IPS-NIHi7 (cell line): ENCODE measurements around the gene KIF21A.

ENCODE experiments used
- DNase-seq: peaks from one replicate; pipeline ENCODE4 v3.0.0; 2012; ENCODE audit warnings: mixed read lengths; ENCODE audit errors: extremely low spot score

The KIF21A gene

GRCh38 chr12:39440101-39440500 lies 2.8 kb downstream of the KIF21A start:
- no peak for DNase-seq

GRCh38 chr12:39435531-39435930 lies 7.4 kb downstream of the KIF21A start:
- no peak for DNase-seq

DNA sequence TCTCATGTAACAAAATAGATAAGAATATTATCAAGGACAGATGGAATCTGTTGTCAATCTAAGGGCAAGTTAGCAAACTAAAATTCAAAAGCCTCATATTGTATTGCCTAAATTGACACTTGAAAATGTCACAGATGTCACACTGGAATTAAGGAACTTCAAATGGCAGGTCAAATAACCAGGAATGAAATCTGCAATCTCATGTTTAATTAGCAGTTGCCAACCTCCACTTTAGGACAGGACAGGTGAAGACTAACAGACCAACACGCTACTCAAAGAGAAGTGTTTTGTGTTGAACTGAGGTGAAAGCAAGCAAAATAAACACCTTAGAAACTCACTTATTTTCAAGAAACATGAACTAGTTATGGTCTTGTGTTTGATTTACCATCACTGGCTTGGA lies 11.1 kb downstream of the KIF21A start:
- no peak for DNase-seq

DNA sequence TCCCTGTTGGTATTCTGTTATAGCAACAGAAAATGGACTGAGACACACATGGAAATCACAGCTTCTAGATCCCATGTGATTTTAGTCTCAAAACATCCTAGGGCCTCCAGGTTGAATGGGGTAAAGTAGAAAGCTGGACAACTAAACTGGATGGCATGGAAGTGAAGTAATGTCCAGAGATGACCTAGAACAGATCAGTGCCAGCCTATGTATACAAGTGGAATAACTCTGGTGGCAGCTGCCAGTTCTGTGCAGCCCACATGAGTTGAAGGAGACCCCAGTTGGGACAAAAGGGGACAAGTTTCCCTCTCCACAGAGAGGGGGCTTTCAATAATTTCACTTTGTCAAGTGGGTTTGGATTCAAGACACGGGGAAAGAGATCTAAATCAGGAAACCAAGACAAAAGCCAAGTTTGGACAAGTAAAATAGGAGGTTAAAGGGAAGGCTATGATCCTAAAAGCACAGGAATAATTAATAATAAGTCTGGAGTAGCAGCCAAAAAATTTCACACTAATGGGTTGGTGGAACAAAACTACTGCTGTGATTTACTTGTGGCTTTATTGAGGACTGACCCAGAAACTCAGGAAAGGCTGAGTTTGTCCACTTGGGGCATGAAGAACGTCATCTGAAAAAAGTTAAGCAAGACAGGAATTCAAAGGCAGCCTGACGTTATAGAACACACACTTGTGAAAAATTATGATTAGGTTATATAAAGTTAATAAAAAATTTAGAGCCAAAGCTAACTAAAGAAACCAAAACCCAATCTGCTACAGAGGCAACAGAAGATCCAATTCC lies 11.7 kb downstream of the KIF21A start:
- no peak for DNase-seq

GRCh38 chr12:39429809-39430208 lies 13.1 kb downstream of the KIF21A start:
- no peak for DNase-seq

DNA sequence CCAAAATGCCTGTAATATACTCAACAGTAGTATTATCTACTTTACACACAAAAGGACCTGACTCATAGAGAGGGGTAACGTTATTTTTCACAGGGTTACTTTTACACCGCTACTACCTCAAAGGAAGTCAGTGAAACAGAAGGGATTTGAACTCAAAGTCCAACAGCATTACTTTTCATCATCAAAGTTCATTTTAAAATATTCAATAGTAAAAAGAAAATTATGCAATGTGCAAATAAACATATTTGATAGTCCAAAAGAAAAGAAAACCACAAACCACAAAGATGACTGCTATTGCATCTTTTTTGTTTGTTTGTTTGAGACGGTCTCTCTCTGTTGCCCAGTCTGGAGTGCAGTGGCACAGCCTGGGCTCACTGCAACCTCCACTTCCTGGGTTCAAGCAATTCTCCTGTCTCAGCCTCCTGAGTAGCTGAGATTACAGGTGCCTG lies 15.5 kb downstream of the KIF21A start:
- DNase-seq: no peak

- DNase-seq: no peak
Observed at GRCh38 chr12:39426636-39427240, 16.2 kb downstream of the KIF21A start.

DNA sequence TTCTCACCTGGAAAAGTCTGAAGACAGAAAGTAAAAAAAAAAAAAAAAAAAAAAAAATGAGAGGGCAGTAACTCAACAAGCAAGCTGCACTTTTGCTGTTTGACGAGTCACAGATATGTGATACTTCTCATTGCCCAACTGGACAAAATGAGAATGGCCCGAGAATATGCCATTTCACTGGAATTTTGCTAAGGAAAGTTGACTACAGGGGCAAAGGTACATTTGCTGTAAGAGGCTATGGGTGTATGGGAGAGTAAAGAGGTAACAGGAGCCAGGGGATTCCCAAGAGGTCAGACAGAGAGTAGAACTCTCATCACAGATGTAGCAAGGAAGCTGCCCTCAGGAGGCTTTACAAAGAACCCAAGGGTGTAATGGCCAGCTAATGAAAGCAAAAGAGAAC lies 22.9 kb downstream of the KIF21A start:
- DNase-seq: no peak

DNA sequence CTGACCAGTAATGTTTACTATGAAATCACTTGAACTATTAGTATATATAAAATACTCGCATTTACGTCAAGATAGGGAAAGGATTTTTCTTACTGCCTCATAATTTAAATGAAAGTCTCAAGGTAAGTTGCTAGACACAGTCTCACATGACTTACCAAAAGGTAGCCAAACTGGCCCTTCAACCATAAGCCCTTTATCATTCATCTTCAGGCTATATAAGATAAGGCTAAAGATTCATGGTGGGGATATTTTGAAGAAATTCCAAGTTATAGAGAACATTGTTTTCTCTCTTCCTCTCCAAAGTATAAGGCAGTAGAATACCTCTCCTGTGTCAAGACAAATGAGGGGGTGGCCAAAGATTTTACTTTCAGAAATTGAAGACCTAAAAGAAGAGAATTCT lies 23.4 kb downstream of the KIF21A start:
- no peak for DNase-seq

- no peak for DNase-seq
Observed at GRCh38 chr12:39417916-39418315, 25.0 kb downstream of the KIF21A start.

- no peak for DNase-seq
Observed at GRCh38 chr12:39413836-39414771, 28.8 kb downstream of the KIF21A start.

GRCh38 chr12:39412210-39412609 lies 30.7 kb downstream of the KIF21A start:
- no peak for DNase-seq

GRCh38 chr12:39406262-39406661 lies 36.7 kb downstream of the KIF21A start:
- no peak for DNase-seq

GRCh38 chr12:39405580-39405979 lies 37.3 kb downstream of the KIF21A start:
- DNase-seq: no peak

- no peak for DNase-seq
Observed at GRCh38 chr12:39404000-39404399, 38.9 kb downstream of the KIF21A start.

DNA sequence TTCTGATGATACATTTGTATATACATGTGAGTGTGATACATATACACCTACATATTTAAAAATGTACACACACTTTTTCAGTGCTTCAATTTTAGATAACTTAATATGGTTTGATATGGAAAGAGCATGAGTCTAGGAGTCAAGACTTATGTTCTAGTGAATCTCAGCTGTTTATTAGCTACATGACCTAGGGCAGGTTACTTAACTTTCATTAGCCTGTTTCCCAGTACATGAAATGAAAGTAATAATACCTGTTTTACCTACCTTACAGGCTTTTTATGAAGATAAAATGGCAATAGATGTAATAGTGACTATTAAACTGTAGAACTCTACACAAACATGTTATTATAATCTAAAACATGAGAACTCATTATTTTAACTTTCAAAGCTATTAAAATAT lies 39.5 kb downstream of the KIF21A start:
- DNase-seq: no peak

DNA sequence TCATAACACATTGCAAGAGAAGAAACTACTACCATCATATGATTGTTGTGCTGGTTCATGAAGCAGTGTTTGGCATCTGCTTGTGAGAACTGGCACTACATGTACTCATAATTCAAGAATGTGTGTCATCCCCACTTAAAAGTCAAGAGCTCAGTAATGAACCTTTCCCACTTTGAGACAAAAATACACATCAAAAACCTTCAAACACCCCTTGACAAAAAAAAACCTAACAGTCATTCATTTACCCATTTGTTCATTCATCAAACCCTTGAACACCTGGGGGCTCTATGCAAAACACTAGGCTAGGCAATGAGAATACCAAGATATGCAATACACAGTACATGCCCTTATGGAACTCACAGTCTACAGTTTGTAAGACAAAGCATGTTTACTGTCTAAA lies 40.0 kb downstream of the KIF21A start:
- no peak for DNase-seq

DNA sequence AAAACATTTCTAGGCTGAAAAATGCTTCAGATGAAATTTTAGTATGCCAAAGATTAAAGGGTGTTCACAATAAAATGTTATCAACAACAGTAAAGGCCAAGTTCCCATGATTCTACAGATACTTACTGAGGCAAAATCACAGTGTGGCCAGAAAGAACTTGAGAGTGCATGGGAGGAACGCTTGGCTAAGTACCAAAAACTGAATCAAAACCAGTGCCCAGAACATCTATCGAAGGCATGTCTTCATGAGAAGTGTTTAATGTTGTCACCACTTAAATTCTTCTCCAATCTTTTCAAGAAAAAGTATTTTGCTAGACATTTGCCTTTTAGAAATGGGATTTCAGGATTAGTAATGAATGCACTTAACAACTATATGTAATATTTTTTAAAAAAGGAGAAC lies 41.5 kb downstream of the KIF21A start:
- no peak for DNase-seq

- DNase-seq: no peak
Observed at GRCh38 chr12:39395866-39396265, 47.1 kb downstream of the KIF21A start.

- DNase-seq: peak; percentile 25
Observed at GRCh38 chr12:39393890-39394289, 49.0 kb downstream of the KIF21A start.

DNA sequence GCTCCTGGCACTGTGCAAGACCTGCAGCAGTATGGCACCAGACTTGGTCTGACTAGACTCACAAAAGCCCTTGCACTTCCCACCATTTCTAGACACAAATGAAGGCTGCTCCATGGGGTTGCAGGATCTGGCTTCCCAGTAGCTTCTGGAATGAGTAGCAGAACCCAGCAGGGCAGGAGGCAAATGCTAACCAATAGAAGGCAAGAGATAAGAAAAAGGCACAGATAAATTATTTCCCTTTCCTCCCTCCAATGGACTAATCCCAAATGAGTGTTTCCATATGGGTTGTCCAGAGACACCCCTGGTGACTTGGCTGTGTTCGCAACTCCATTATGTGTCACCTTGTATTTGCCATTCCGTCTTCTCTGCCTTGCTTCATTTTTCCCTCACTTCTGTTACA lies 49.7 kb downstream of the KIF21A start:
- DNase-seq: no peak

GRCh38 chr12:39392154-39392925 lies 50.6 kb downstream of the KIF21A start:
- DNase-seq: no peak
